Loucy (cell line): Measurements from ENCODE around the gene LRIF1.

ENCODE experiments used
- H2AFZ ChIP-seq: fragments of 200-600 bp; sonication (generic); 2 replicates; pipeline ENCODE4 v1.6.0; 2016; ENCODE audit warnings: antibody characterized with exemption, mild to moderate bottlenecking, low read length, moderate library complexity
- H3F3A ChIP-seq: fragments of 200-600 bp; 2 replicates; pipeline ENCODE4 v1.6.0; 2016; ENCODE audit warnings: antibody characterized with exemption, low read depth, mild to moderate bottlenecking
- H3K27me3 ChIP-seq: fragments of 200-600 bp; sonication (generic); 2 replicates; pipeline ENCODE4 v1.6.1; 2014; ENCODE audit warnings: low read length, mild to moderate bottlenecking; ENCODE audit not compliant: insufficient read depth, poor library complexity, severe bottlenecking
- H3K36me3 ChIP-seq: fragments of 200-600 bp; sonication (generic); 2 replicates; pipeline ENCODE4 v1.6.1; 2016; ENCODE audit warnings: low read length; ENCODE audit not compliant: insufficient read depth
- H3K4me1 ChIP-seq: fragments of 200-600 bp; sonication (generic); 2 replicates; pipeline ENCODE4 v1.5.1; 2014; ENCODE audit warnings: low read length, mild to moderate bottlenecking; ENCODE audit not compliant: insufficient read depth, poor library complexity, severe bottlenecking
- H3K4me2 ChIP-seq: fragments of 200-600 bp; sonication (generic); 2 replicates; pipeline ENCODE4 v1.6.0; 2014; ENCODE audit warnings: antibody characterized with exemption, low read length, low read depth, mild to moderate bottlenecking; ENCODE audit not compliant: poor library complexity, severe bottlenecking
- H3K4me3 ChIP-seq: fragments of 200-600 bp; sonication (generic); 2 replicates; pipeline ENCODE4 v1.5.1; 2014; ENCODE audit warnings: low read length, mild to moderate bottlenecking, mixed read lengths; ENCODE audit not compliant: poor library complexity, severe bottlenecking
- H3K79me2 ChIP-seq: fragments of 200-600 bp; sonication (generic); 2 replicates; pipeline ENCODE4 v1.6.1; 2014; ENCODE audit warnings: low read length; ENCODE audit not compliant: insufficient read depth
- H3K9ac ChIP-seq: fragments of 200-600 bp; sonication (generic); 2 replicates; pipeline ENCODE4 v1.6.0; 2014; ENCODE audit warnings: mild to moderate bottlenecking, low read depth, low read length, moderate library complexity; ENCODE audit not compliant: poor library complexity, severe bottlenecking
- H3K9me2 ChIP-seq: fragments of 200-600 bp; sonication (generic); replicated peaks from 2 replicates; pipeline ENCODE4 v1.6.1; 2016; ENCODE audit warnings: low read depth, low read length, mixed read lengths
- H3K9me3 ChIP-seq: fragments of 200-600 bp; sonication (generic); 2 replicates; pipeline ENCODE4 v1.6.1; 2014; ENCODE audit warnings: mild to moderate bottlenecking, antibody characterized with exemption, low read length, low read depth; ENCODE audit not compliant: insufficient read depth
- H4K20me1 ChIP-seq: fragments of 200-600 bp; sonication (generic); 2 replicates; pipeline ENCODE4 v1.6.0; 2014; ENCODE audit warnings: antibody characterized with exemption, low read length, mild to moderate bottlenecking; ENCODE audit not compliant: insufficient read depth, poor library complexity, severe bottlenecking
- EZH2phosphoT487 ChIP-seq: fragments of 200-600 bp; IDR thresholded peaks from 2 replicates; pipeline ENCODE4 v1.6.1; 2018; ENCODE audit warnings: antibody characterized with exemption, mild to moderate bottlenecking, moderate library complexity, borderline replicate concordance
- TF ChIP-seq, protein P1 (sequence below): fragments of 200-600 bp; sonication (generic); conservative IDR thresholded peaks from 2 replicates; pipeline ENCODE4 v1.5.1; 2014; ENCODE audit warnings: mild to moderate bottlenecking, antibody characterized with exemption, low read length

The LRIF1 gene

DNA sequence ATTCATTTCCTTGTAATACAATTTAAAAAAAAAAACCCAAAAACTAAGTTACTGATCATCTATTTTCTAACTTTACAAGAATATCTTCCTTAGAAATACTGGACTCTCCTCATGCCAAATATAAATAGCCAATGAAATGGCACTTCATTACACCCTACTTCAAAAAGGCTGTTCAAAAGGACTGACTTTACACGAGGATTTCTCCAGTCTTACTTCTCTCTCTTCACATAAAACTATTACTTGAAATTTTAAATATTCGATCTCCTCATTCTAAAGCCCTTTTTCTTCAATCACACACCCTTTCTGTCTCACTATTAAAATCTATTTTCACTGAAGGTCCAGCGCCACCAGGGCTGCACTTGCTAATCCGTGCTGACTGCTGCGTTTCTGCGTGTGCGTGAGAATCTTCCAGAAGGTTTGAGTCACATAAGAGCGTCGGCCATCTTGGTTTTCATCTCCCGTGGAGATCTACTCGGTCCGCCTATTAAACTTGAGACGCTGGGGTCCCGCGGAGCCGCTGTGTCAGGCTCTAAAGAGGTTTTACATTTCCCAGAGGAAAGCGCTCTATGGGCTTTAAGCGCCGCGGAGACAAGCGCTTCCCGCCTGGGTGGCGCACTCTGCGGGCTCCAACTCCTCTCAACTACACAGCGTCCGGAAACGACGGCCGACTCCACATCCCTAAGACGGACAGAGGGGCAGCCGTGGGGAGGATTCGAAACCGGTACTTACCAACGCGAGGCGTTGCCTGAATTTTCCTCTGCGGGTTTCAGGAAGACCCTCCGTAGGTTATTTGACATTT is 631 bp downstream of the LRIF1 start:
- no peaks in the 10 kb centered on the region for H3K9me3 ChIP-seq
- H4K20me1 ChIP-seq = peaks cover 45% of the 10 kb centered on the region
- H3K4me1 ChIP-seq = peaks cover 36% of the 10 kb centered on the region
- H2AFZ ChIP-seq = peak overlapping the region; percentile 88
- H3K4me2 ChIP-seq = peak overlapping the region; percentile 83
- peaks cover 40% of the 10 kb centered on the region for H3K27me3 ChIP-seq
- no peaks in the 10 kb centered on the region for H3K36me3 ChIP-seq
- H3K79me2 ChIP-seq = peaks cover 44% of the 10 kb centered on the region
- H3K4me3 ChIP-seq = peak overlapping the region; percentile 89
- H3F3A ChIP-seq = peaks cover 6% of the 10 kb centered on the region; the same call in 1 of the 2 replicates
- H3K9me2 ChIP-seq = no peaks in the 10 kb centered on the region
- H3K9ac ChIP-seq = peak overlapping the region; percentile 87
- TF ChIP-seq EZH2phosphoT487 = no peak
- TF ChIP-seq, protein P1, sequence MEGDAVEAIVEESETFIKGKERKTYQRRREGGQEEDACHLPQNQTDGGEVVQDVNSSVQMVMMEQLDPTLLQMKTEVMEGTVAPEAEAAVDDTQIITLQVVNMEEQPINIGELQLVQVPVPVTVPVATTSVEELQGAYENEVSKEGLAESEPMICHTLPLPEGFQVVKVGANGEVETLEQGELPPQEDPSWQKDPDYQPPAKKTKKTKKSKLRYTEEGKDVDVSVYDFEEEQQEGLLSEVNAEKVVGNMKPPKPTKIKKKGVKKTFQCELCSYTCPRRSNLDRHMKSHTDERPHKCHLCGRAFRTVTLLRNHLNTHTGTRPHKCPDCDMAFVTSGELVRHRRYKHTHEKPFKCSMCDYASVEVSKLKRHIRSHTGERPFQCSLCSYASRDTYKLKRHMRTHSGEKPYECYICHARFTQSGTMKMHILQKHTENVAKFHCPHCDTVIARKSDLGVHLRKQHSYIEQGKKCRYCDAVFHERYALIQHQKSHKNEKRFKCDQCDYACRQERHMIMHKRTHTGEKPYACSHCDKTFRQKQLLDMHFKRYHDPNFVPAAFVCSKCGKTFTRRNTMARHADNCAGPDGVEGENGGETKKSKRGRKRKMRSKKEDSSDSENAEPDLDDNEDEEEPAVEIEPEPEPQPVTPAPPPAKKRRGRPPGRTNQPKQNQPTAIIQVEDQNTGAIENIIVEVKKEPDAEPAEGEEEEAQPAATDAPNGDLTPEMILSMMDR = 0 out of 2 replicates have a peak, but pooled peaks have one; percentile 10

DNA sequence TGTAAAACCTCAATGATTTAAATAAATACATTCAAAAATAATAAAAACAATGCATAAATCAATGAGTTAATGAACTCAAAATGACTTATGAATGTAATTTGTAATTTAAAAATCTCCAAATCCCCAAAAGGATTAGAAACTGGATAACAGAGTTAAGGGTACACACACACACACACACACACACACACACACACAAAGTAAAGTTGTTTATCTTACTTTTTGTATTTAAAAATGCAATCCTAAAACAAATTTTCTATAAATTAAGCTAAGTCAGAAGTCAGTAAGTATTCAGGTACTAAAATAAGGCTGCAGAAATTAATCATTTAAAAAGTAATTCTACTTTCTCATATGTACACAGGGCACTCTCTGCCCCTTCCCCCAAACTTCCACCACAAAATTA is 1.8 kb downstream of the LRIF1 start:
- Histone ChIP-seq H3K9ac (peak overlapping the region; percentile 87), H3K4me1 (peaks cover 38% of the 10 kb centered on the region), H4K20me1 (peaks cover 52% of the 10 kb centered on the region), H3K9me3 (no peaks in the 10 kb centered on the region), H3K9me2 (no peaks in the 10 kb centered on the region), H2AFZ (no peak overlapping the region), H3F3A (peaks cover 6% of the 10 kb centered on the region; the same call in 1 of the 2 replicates), H3K36me3 (no peaks in the 10 kb centered on the region), H3K4me3 (peak overlapping the region; percentile 89), H3K27me3 (peaks cover 28% of the 10 kb centered on the region), H3K79me2 (peaks cover 54% of the 10 kb centered on the region), H3K4me2 (peak overlapping the region; percentile 83)
- TF ChIP-seq, protein P1 = no peak
- no peak for TF ChIP-seq EZH2phosphoT487

GRCh38 chr1:110960777-110961420 is 2.8 kb downstream of the LRIF1 start:
- H3K9me2 ChIP-seq = no peaks in the 10 kb centered on the region
- H3K36me3 ChIP-seq = no peaks in the 10 kb centered on the region
- H3F3A ChIP-seq = peaks cover 6% of the 10 kb centered on the region; the same call in 1 of the 2 replicates
- peak overlapping the region; percentile 89 for H3K4me3 ChIP-seq
- no peaks in the 10 kb centered on the region for H3K9me3 ChIP-seq
- peaks cover 59% of the 10 kb centered on the region for H4K20me1 ChIP-seq
- no peak for TF ChIP-seq EZH2phosphoT487
- TF ChIP-seq, protein P1 = no peak
- H3K9ac ChIP-seq = peak overlapping the region; percentile 87
- H3K27me3 ChIP-seq = peaks cover 18% of the 10 kb centered on the region
- H3K79me2 ChIP-seq = peaks cover 64% of the 10 kb centered on the region
- H3K4me1 ChIP-seq = peaks cover 48% of the 10 kb centered on the region
- H3K4me2 ChIP-seq = peak overlapping the region; percentile 83
- H2AFZ ChIP-seq = no peak overlapping the region
